Measurements from ENCODE around the gene VAC14. TPM values are rescaled to one million over a fixed set of nuclear protein-coding genes. Genes with fewer than 3 reads are reported as not detected.

The VAC14 gene
- total RNA-seq, 1 experiment from 2014 or later = 35.3 TPM

GRCh38 chr16:70777973-70778406, 23.0 kb downstream of the VAC14 start (continued):
- no peak for TF ChIP-seq ZBTB33 (IDR thresholded peaks at IDR 0.05; ENCODE audit: extremely low read depth, insufficient replicate concordance, low read length)
- no peak for TF ChIP-seq EZH2phosphoT487 (IDR thresholded peaks at IDR 0.05; ENCODE audit: borderline replicate concordance)

GRCh38 chr16:70777496-70777895, 23.5 kb downstream of the VAC14 start:
- no peak overlapping the region for H3K9ac ChIP-seq (ENCODE audit: low read length)
- no peaks in the 10 kb centered on the region for H3K9me2 ChIP-seq (ENCODE audit: insufficient read depth)
- intact Hi-C loops (cut with micrococcal nuclease) = no loop called here
- ChIA-PET RAD21 (ENCODE audit: low non-redundant PET in 1 of 2, low total read pairs in 2 of 2, uncharacterized antibody in 2 of 2, unreplicated experiment in 2 of 2) (no interaction called here), CTCF (no interaction called here), POLR2A (no interaction called here)
- H3K4me3 ChIP-seq (replicated peaks in 1 of 2; ENCODE audit: low read depth in 1 of 2, low read length in 2 of 2) = no peak overlapping the region
- DNase-seq (ENCODE audit: low read depth, low spot score) = no peak
- no peak for ATAC-seq
- H2AFZ ChIP-seq (ENCODE audit: low read depth, low read length, poor library complexity, severe bottlenecking) = no peak overlapping the region
- H3K79me2 ChIP-seq (ENCODE audit: insufficient read depth, low read length) = no peaks in the 10 kb centered on the region
- H4K20me1 ChIP-seq (ENCODE audit: insufficient read depth) = peaks cover 5% of the 10 kb centered on the region; the same call in 1 of the 2 replicates
- no TSS peak for BruUV-seq (replicated peaks)
- no peak overlapping the region for H3K27ac ChIP-seq (ENCODE audit: low read depth, low read length)
- H3K4me2 ChIP-seq (ENCODE audit: low read length) = no peak overlapping the region
- peaks cover 12 to 25% of the 10 kb centered on the region in 2 experiments for H3K36me3 ChIP-seq (ENCODE audit: control insufficient read depth in 1 of 2, insufficient read depth in 2 of 2, low read length in 2 of 2)
- H3K9me3 ChIP-seq (ENCODE audit: control insufficient read depth in 1 of 2, insufficient read depth in 1 of 2, low read depth in 1 of 2, low read length in 2 of 2) = no peaks in the 10 kb centered on the region; a peak in 1 of 4 replicates
- no peaks in the 10 kb centered on the region for H3K27me3 ChIP-seq (ENCODE audit: insufficient read depth, low read length)
- no peak for TF ChIP-seq TCF7L2 (IDR thresholded peaks at IDR 0.05; ENCODE audit: borderline replicate concordance, extremely low read depth, insufficient read depth, insufficient read length)
- no peak for TF ChIP-seq CBX3 (IDR thresholded peaks at IDR 0.05; ENCODE audit: low read depth)
- TF ChIP-seq CEBPB (IDR thresholded peaks at IDR 0.05; ENCODE audit: low read depth) = no peak
- TF ChIP-seq ELF1 (IDR thresholded peaks at IDR 0.05; ENCODE audit: borderline replicate concordance, low read depth) = no peak
- TF ChIP-seq SRF (IDR thresholded peaks at IDR 0.05; ENCODE audit: low read depth) = no peak
- no peak for TF ChIP-seq MAX (IDR thresholded peaks at IDR 0.05)
- peaks cover 0 to 11% of the 10 kb centered on the region in 2 experiments; a peak in 3 of 4 replicates for H3K4me1 ChIP-seq (ENCODE audit: control insufficient read depth in 1 of 2, insufficient read depth in 2 of 2, low read length in 2 of 2)
